UCSD-AML1 (cell line): Measurements from ENCODE around the gene GNG11.
A peak's percentile ranks its signal among the peaks of the same experiment; 100 is the strongest.

ENCODE experiments used
- DNase-seq: peaks from one replicate; lab custom pipeline; 2025; ENCODE audit not compliant: unreplicated experiment; lab: John Stamatoyannopoulos, UW

GNG11 gene

DNA sequence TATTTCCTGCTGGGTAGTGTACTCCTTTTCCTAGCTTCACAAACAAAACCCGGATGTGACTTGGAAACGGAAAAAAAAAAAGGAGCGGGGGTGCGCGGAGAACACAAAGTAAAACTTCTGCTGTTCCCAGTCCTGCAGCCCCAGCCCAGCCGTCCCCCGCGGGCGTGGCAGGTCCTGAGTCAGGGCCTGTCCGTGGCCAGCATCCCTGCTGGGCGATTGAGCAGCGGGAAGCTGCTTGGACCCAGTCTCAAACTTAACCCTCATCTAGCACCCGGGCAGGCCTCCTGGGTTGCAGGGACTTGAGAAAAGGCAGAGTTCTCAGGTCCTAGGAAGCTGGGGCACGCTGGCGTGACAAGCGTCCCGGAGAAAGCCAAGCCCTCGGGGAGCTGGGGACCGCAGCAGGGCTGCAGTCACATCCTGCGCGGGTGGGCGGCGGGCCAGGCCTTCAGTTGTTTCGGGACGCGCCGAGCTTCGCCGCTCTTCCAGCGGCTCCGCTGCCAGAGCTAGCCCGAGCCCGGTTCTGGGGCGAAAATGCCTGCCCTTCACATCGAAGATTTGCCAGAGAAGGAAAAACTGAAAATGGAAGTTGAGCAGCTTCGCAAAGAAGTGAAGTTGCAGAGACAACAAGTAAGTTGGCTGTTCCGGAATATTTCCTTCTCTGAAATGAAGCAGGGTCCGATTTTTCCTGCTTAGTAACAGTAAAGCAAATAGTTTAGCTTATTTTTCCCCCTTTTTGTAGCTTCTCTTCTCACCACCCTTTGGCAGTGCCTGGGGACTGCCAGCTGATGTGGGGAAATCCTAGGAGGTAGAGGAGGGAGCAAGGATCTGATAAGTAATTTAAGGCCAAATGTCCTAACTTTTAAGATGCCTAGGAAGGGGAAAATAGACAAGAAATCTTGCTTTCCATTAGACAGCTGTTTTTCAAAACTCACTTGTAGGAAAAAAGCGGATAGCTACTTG is at the start of gene GNG11:
TSS of gene GNG11 (plus strand) at position 129 of the 960 bp plus-strand sequence. CDS start at position 532, 403 bp downstream.
- peak; percentile 8 for DNase-seq

DNA sequence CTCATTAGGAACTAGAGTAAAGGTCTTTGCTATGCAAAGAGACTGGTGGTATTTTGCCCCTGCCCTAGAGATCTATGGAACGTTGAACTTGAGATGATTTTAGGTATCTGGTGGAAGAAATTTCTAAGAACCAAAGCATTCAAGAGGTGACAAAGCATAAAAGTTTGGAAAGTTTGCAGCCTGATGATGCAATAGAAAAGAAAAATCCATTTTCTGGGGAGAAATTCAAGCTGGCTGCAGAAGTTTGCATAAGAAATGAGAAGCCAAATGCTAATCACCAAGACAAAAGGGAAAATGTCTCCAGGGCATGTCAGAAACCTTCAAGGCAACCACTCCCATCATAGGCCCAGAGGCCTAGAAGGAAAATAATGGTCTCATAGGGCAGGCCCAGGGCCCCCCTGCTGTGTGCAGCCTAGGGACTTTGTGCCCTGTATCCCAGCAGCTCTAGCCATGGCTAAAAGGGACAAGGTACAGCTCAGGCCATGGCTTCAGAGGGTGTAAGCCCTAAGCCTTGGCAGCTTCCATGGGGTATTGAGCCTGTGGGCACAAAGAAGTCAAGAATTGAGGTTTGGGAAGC is 47.4 kb upstream of the GNG11 start:
- no peak for DNase-seq

DNA sequence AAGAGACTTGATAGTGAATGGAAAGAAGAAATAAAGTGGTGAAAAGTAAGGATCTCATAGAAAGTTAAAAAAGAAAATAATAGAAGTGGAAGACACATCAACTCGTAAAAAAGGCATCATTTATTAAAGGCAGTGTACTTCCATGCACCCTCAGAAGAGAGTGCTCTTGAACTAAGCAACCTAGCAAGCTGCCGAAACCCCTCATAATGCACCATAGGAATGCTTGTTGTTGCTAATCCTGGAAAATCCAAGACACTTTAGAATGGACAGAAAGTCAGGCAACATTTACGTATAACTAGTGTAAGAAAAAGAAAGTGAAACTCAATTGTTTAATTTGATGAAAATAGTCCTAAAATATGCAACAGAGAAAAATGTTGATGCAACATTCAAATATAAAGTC is 43.8 kb upstream of the GNG11 start:
- DNase-seq, result no peak

DNA sequence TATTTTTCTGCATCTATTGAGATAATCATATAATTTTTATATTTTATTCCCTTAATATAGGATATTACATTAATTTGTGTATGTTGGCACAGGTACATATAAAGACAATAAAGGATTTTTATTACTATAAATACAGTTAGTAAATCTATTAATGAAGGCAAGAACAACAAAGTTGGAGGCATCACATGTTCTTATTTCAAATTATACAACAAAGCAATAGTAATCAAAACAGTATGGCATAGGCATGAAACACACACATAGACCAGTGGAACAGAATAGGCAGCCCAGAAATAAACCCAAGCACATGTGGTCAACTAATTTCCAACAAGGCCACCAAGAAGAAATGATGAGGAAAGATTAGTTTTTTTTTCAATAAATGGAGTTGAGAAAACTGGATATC is 42.2 kb upstream of the GNG11 start:
- no peak for DNase-seq

DNA sequence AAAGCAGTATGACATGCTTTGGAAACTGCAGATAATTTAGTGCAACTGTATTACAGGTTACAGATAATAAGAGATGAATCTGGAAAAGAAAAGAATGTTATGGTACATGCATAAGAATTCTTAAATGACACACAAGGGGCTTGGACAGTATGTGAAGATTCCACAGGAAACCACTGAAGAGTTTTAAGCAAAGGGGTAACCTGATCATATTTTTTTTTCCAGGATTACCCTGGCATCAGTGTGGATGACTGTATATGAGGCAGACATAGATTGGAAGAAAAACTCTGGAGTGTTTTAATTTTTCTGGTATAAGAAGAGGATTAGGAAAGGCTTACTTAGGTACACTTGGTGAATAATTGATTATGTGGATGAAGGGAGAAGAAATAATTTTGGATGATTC is 39.1 kb upstream of the GNG11 start:
- DNase-seq, result no peak

DNA sequence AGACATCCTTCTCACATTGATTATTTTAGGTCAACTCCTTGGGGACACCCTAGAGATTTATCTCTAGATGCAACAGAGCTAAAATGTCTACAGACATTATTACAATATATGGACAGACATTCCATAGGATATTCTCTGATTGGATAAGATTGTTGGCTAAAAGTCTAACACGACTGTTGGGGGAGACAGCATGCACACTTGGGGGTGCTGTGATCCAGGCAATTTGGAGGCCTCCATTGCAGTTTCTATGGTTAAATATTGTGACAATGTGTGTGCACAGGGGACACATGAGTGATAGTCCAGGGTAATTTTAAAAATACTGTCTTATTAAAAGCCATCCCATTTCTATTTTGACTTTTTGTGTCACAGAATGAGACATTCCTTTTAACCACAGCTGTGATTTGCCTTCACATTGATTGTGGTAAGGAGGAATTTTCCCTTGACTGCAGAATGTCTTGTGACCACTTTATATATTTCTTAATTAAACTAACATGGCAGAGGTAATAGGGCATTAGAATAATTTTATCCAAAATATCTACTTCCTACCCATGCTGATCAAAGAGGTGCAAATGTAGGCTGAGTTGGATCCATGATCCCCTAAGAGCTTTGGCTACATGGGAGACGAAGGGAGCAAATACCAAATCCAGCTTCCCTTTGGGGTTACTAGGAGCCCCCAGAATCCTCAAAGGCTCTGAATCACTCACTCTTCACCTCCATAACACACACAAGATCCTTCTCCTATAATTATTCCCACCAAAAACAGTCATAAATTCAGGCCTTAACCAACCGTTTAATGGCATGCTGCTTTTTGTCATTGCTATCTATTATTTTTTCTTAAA is 38.2 kb upstream of the GNG11 start:
- no peak for DNase-seq

DNA sequence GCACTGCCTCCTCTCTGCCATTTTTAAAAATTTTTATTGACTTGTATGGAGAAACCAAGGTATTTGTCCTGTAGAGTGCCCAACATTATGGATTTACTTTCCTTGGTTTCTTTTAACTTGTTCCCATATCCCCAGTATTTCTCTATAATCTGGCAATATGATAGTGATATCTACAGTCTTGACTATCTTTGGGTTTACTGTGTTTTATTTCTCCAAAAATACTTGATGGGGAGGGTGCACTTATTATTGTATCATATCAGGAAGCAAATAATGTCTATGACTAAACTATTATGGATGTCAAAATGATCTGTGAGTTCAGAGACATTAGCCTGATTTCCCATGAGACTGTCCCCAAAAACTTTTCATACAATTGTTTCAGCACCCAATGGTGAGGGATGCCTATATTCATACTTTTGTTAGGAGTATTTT is 37.6 kb upstream of the GNG11 start:
- no peak for DNase-seq

DNA sequence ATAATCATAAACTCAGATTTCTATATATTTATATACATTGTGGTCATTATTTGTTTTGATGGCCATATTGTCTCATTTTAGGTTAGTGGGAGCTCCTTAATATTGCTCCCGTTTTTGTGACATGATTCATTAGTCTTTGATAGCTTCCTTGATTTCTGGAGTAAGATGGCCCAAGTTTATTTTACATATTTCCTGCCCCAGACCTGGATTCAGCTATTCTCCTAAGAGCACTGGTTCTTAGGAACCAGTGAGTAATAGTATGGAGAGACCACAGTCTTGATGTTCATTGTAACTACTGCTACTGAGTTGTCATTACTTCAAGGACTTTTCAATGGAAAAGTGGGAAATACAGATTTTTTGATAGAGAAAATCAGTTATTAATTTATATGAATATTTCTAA is 37.0 kb upstream of the GNG11 start:
- no peak for DNase-seq

DNA sequence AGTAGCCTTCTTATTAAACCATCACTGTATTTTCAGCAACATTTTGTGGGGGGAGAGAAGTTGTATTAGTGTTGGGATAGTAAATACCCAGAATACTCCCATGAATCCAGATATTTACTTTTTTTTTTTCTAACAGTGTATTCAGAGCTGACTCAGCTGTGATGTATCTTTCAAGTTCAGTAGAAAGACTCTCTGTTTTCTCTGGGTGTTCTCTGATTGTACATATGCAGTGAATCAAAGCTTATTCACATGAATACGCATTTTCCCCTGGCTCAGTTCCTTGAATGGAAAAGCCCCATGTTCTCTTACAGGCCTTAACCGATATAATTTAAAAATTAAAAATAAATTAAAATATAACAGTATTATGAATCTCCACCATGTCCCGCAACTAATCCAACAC is 32.3 kb upstream of the GNG11 start:
- no peak for DNase-seq

DNA sequence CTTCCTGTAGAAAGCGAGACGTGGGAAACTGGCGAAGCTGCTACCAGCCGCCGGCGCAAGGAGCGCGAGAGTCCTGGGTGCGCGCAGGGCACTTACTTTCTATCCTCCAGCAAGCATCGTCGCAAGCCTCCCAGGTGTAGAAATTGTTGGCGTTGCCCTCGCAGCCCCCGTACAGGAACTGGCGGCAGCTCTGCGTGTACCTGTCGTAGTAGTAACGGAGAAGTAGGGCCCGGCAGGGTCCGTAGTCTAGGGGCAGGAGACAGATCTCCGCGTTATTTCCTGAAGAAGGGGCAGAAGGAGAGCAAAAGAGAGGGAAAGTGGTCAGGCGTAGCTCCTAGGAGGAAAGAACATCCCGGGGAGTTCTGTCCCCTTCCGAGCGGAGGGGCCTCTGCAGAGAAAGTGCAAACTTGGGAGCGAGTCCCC is 31.5 kb upstream of the GNG11 start:
- no peak for DNase-seq

DNA sequence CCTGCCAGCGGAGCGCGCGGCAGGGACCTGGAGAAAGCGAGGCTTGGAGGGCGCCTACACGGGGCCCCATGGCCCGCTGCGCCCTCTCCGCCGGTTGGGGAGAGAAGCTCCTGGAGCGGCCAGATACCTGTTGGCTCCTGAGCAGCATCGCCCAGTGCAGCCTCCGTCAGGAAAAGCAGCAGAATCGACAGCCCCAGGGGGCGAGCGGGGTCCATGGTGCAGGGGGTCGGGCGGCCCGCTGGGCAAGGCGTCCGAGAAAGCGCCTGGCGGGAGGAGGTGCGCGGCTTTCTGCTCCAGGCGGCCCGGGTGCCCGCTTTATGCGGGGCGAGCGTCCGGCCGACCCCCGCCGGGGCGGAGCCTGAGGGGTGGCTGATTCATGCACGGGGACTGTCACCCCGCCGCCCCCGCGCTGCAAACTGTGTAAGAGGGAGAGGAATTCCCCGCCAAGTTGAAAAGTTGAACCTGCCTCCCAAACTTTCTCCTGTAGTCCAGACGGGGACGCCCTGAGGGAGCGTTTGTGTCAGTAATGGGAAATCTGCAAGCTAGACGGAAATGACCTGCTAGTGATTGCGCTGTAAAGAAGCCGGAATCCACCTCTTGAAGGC is 31.0 kb upstream of the GNG11 start, which contains the start of gene TFPI2:
TSS of gene TFPI2 (minus strand) at position 290 of the 605 bp plus-strand sequence. CDS start at position 215, 75 bp downstream.
- no peak for DNase-seq

DNA sequence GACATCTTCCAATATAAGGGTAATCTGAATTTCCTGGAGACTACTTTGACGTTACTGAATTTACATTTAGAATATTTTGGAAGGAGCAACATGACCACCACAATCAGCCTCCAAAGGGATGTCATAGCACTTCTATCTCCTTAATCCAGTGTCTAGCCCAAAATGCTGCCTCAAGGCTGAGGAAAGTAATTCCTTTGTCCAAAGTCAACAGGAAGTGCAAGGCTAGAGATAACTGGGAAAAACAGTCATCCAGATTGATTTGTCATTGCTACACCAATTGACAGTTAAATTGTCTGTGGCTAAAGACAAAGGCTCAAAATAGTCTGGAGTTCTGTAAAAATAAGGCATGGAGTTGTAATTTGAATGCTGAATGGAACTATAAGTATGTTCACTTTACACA is 27.1 kb upstream of the GNG11 start:
- DNase-seq, result no peak

DNA sequence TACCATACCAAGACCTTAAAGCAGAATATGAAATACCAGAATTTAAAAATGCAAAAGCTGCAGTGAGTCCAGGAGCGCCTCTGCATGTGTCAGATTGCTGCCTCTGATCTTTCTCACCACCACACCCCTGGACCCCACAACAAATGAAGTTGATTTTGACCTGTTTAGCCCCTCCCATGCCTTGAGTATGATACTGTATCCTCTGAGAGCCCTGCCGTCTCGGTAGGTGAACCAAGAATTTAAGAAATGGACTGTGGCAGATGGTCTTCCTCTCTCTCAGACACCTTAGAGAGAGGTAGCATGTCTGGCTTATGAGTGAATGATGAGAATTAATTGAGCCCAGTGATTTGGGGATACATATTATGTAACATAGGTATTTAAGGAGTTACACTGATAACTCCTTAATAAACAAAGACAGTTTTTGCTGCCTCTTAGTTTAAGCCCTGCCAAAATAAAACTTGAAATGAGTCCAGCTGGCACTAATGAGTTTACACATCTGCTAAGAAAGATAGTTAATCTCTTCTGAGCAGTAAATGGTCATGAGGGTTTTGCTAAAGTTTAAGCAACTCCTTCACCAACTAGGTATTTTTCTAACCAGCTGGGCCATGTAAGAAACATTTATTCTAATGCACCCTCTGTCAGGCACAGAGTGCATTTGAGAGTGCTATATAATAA is 26.4 kb upstream of the GNG11 start:
- DNase-seq, result no peak

DNA sequence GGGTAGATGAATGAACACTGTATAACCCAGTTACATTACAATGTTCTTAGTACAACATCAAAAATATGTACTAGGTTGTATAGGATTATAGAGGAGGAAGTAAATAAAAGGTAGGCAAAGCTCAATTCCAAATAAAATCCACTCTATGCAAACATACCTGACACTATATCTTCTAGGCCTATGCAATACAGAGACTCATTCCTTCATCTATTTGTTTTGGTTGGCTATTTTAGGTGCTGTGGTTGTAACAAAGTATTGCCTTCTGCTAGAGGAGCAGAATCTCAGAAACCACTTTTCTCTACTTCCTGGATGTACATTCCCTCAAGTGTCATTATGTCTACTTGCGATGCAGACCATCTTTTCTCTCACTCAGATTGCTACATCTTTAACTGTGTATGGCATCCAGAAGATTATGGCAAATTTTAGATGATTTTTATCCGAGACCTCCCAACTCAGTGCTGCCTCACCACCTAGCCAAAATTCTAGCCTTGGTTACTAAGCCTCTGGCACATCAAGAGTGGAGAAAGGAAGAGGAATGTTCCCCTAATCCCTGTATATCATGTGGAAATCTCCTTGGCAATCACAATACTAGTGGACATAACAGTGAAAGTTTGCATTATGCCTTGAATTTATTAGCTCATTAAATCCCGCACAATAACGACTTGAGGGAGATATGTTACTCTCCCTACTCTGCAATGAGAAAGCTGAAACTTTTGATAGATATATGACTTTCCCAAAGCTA is 25.5 kb upstream of the GNG11 start:
- no peak for DNase-seq

DNA sequence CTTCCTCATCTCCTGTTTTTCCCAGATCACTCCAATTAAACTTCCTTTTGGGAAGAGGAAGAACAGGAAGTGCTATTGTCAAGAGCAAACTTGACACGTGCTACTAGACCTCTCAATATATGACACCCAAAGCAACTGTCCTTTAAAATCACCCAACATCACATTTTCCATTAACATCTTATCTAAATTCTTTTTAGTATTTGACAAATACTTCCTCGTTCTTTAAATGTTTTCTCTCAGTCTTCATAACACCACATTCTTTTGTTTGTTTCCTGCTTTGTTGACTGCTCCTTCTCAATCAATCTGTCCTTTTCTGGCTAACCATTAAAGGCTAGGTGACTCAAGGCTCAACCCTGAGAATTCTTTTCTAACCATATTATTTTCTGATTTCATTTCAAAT is 23.9 kb upstream of the GNG11 start:
- no peak for DNase-seq

DNA sequence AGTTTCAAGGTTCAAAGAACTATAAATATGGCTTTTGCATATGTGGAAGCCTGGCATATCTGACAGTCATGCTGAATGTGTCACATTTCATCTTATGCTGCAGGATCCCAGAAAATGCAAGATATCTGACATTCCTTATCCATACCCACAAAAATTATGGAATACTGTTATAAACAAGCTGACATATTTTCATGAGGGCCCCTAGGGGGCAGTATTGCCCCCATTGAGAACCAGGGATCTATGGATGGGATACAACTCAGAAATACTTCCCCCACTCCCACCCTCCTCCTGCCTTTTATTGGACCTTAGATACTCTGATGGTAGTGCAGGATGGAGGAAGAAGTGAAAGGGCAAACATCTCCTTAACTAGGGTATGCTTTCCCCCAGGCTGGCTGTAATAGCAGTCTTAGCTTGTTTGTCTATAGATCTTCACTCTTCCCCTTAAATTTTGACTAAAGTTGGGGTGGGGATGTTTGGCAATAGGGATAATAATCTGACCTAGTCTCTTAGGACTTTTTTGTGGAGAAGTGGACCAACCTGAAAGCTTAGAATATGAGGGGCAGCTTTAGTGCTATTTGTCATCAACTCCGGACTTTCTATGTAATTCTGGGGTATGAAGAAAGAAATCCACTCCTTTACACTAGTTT is 18.6 kb upstream of the GNG11 start:
- DNase-seq, result peak; percentile 2

DNA sequence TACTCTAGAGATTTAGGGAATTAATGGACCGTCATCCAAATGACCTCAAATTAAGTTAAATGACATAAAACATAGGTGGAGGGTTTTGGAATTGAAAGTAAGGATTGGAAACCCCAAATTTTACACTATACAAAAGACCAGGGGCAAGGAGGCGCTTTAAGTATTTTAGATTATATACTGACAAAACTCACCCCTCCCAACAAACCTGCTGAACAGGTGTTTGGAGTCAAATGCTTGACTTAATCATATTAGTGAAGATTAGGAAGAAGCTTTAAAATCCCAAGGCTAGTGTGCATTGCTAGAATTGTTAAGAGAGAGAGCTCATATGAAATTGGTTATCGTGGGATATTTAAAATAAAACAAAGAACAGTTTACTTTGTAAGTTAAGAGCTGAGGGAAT is 15.3 kb upstream of the GNG11 start, which contains the start of gene GNGT1:
TSS of gene GNGT1 (plus strand) at position 301 of the 400 bp plus-strand sequence. CDS start 180 bp downstream, outside the sequence.
- DNase-seq, result no peak

DNA sequence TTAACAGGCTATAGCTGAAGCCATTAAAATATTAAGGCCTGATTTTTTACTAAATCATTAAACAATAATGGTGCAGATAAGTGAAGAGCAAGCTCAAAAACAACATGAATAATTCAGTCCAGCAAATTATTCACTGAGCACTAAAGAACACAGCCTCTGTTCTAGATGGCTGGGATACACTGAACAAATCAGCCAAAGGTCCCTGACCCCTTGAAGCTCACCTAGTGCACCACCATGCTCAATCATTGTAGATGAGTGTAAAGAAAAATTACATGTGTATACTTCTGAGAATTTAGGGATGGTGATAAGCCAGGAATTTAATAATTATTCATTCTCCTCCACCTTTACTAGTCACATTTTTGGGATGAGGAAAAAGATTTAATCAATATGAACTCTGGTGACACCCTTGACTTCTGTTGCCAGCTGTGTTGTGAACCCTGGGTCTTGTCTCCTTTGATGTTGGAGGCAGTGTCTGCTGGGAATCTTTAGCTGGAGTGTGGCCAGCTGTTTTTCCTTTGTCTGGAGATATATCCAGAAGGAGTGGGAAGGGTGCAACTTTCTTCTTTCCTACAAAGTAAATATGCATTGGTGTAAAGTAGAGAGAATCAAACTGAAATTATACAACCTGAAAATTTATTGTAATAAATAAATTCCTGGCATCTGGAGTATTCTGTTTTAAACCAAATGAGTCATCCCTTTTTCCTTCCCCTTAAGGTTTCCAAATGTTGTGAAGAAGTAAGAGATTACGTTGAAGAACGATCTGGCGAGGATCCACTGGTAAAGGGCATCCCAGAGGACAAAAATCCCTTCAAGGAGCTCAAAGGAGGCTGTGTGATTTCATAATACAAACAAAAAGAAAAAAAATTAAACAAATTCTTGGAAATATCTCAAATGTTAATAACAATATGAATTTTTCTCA is 11.2 kb upstream of the GNG11 start:
- no peak for DNase-seq
